CD8-positive, alpha-beta memory T cell (primary cell): ENCODE results near the gene GFOD1. TPM values are rescaled to one million over a fixed set of nuclear protein-coding genes. Genes with fewer than 3 reads are reported as not detected.
"Not testable (repeated sequence)": the region's sequence is repeated elsewhere in the genome, so short reads cannot be mapped to it uniquely, and the experiment has no call there.

Source experiments
- CTCF ChIA-PET: fragments of 350-600 bp; sonication (Branson Sonifier 250); formaldehyde crosslinking; loops from one replicate; lab custom pipeline; 2021; ENCODE audit warnings: antibody characterized with exemption; lab: Charles Lee
- POLR2A ChIA-PET: fragments of 350-600 bp; sonication (Branson Sonifier 250); formaldehyde crosslinking; loops from one replicate; lab custom pipeline; 2021; ENCODE audit warnings: antibody characterized with exemption; lab: Charles Lee
- DNase-seq, 5 donors: peaks; one replicate each; pipeline versions ENCODE4 v3.0.0 to v3.0.0-alpha.2; 2020 to 2022; ENCODE audit warnings: mixed read lengths in 1 of 5
- H3K27ac ChIP-seq: one replicate; pipeline ENCODE4 v1.7.0; 2013; ENCODE audit warnings: low read depth, mild to moderate bottlenecking, low read length, moderate library complexity
- H3K27me3 ChIP-seq: 2 replicates; pipeline ENCODE4 v1.7.0; 2013; ENCODE audit warnings: low read length, mild to moderate bottlenecking; ENCODE audit not compliant: insufficient read depth, poor library complexity, severe bottlenecking
- H3K36me3 ChIP-seq: 2 replicates; pipeline ENCODE4 v1.7.0; 2013; ENCODE audit warnings: mild to moderate bottlenecking, low read length, moderate library complexity; ENCODE audit not compliant: insufficient read depth
- H3K4me1 ChIP-seq: 2 replicates; pipeline ENCODE4 v1.7.0; 2013; ENCODE audit warnings: mild to moderate bottlenecking, low read length, moderate library complexity; ENCODE audit not compliant: insufficient read depth
- H3K4me3 ChIP-seq: 2 replicates; pipeline ENCODE4 v1.7.0; 2013; ENCODE audit warnings: mild to moderate bottlenecking, low read length
- H3K9me3 ChIP-seq: 2 replicates; pipeline ENCODE4 v1.7.0; 2013; ENCODE audit warnings: mild to moderate bottlenecking, low read length
- H3K27ac Mint-ChIP-seq, 8 donors: one replicate each; pipeline ENCODE4 v1.8.0; 2020 to 2021; ENCODE audit warnings: mixed read lengths in 8 of 8, mild to moderate bottlenecking in 6 of 8, inconsistent platforms in 3 of 8, moderate library complexity in 3 of 8
- H3K27me3 Mint-ChIP-seq, 2 donors: one replicate each; pipeline ENCODE4 v1.8.0; 2020 to 2021; ENCODE audit warnings: mixed read lengths in 2 of 2, mild to moderate bottlenecking in 1 of 2, moderate library complexity in 1 of 2
- H3K36me3 Mint-ChIP-seq, 3 donors: one replicate each; pipeline ENCODE4 v1.8.0; 2020 to 2021; ENCODE audit warnings: mixed read lengths in 3 of 3, inconsistent platforms in 1 of 3, mild to moderate bottlenecking in 1 of 3
- H3K4me1 Mint-ChIP-seq, 3 donors: one replicate each; pipeline ENCODE4 v1.8.0; 2020 to 2021; ENCODE audit warnings: mixed read lengths in 3 of 3, inconsistent platforms in 1 of 3, mild to moderate bottlenecking in 1 of 3
- H3K4me3 Mint-ChIP-seq, 7 donors: one replicate each; pipeline ENCODE4 v1.8.0; 2020 to 2021; ENCODE audit warnings: mixed read lengths in 7 of 7, mild to moderate bottlenecking in 6 of 7, moderate library complexity in 4 of 7, inconsistent platforms in 2 of 7
- H3K9me3 Mint-ChIP-seq, 5 donors: one replicate each; pipeline ENCODE4 v1.8.0; 2020 to 2022; ENCODE audit warnings: mixed read lengths in 5 of 5, mild to moderate bottlenecking in 3 of 5, moderate library complexity in 2 of 5, inconsistent platforms in 1 of 5
- polyA plus RNA-seq: library from polyadenylated mRNA; unstranded; fragments of 300-500 nt; fragmentation: Illumina TruSeq; gene quantifications from one replicate; pipeline ENCODE4 v1.2.3, GENCODE V29; 2021
- total RNA-seq, 2 experiments: library from RNA; stranded (reverse); gene quantifications; one replicate each; pipeline ENCODE4 v1.2.3, GENCODE V29; 2021

Gene GFOD1
- total and polyA plus RNA-seq, 3 experiments from 2014 or later: 3.6 to 8.7 (median 8.2) TPM

- peaks cover 12% of the 10 kb centered on the region for H3K4me1 ChIP-seq
- POLR2A ChIA-PET, DNase-seq, H3K27me3 ChIP-seq, H3K27ac Mint-ChIP-seq, H3K9me3 ChIP-seq, H3K4me3 Mint-ChIP-seq, H3K36me3 Mint-ChIP-seq, H3K27me3 Mint-ChIP-seq, H3K4me3 ChIP-seq, H3K9me3 Mint-ChIP-seq, H3K36me3 ChIP-seq, H3K27ac ChIP-seq: not testable (repeated sequence)
- CTCF ChIA-PET: interaction anchor here (1.3 kb wide), 1 partner anchor 17 kb away, joined by 3 read pairs; no protein-coding TSS in a partner anchor
- H3K4me1 Mint-ChIP-seq: peaks cover 23 to 32% (median 23%) of the 10 kb centered on the region in 3 donors
Measured at GRCh38 chr6:13443978-13444377, 43.4 kb downstream of the GFOD1 start.

- no peak overlapping the region for H3K4me3 Mint-ChIP-seq
- H3K36me3 Mint-ChIP-seq: no peaks in the 10 kb centered on the region
- CTCF ChIA-PET: interaction anchor here (1.2 to 1.6 kb wide), 3 partner anchors 10 to 173 kb away, joined by 3 to 5 read pairs (median 4); partner anchors contain the start of gene NOL7
Measured at GRCh38 chr6:13441778-13442177, 45.6 kb downstream of the GFOD1 start.

GRCh38 chr6:13439644-13440043 is 47.8 kb downstream of the GFOD1 start:
- Mint-ChIP-seq H3K36me3 (no peaks in the 10 kb centered on the region), H3K27me3 (no peaks in the 10 kb centered on the region), H3K27ac (no peak overlapping the region), H3K4me3 (no peak overlapping the region), H3K9me3 (no peaks in the 10 kb centered on the region), H3K4me1 (peaks cover 23 to 31% (median 30%) of the 10 kb centered on the region in 3 donors)
- H3K36me3 ChIP-seq: no peaks in the 10 kb centered on the region
- H3K9me3 ChIP-seq: no peaks in the 10 kb centered on the region
- no peak overlapping the region for H3K27ac ChIP-seq
- H3K4me1 ChIP-seq: peaks cover 18% of the 10 kb centered on the region
- H3K4me3 ChIP-seq: no peak overlapping the region
- CTCF ChIA-PET: interaction anchor here (1.0 kb wide), 1 partner anchor 98 kb away, joined by 3 read pairs; no protein-coding TSS in a partner anchor
- DNase-seq: no peak
- H3K27me3 ChIP-seq: no peaks in the 10 kb centered on the region
- POLR2A ChIA-PET: no interaction called here

More at GRCh38 chr6:13441778-13442177, 45.6 kb downstream of the GFOD1 start:
- no peak for DNase-seq
- no peaks in the 10 kb centered on the region for H3K9me3 ChIP-seq
- H3K27me3 Mint-ChIP-seq: no peaks in the 10 kb centered on the region
- H3K4me1 ChIP-seq: peaks cover 2% of the 10 kb centered on the region
- no peak overlapping the region for H3K27ac Mint-ChIP-seq
- POLR2A ChIA-PET: no interaction called here
- H3K27ac ChIP-seq: no peak overlapping the region
- no peak overlapping the region for H3K4me3 ChIP-seq
- no peaks in the 10 kb centered on the region for H3K27me3 ChIP-seq
- no peaks in the 10 kb centered on the region for H3K36me3 ChIP-seq
- peaks cover 14 to 23% (median 15%) of the 10 kb centered on the region in 3 donors for H3K4me1 Mint-ChIP-seq
- no peaks in the 10 kb centered on the region for H3K9me3 Mint-ChIP-seq

GRCh38 chr6:13438126-13438525 is 49.3 kb downstream of the GFOD1 start:
- Histone ChIP-seq H3K27me3 (no peaks in the 10 kb centered on the region), H3K9me3 (no peaks in the 10 kb centered on the region), H3K36me3 (no peaks in the 10 kb centered on the region), H3K27ac (no peak overlapping the region), H3K4me1 (peaks cover 31% of the 10 kb centered on the region), H3K4me3 (no peak overlapping the region)
- H3K4me3 Mint-ChIP-seq: no peak overlapping the region
- peak overlapping the region in 1 of 8 donors; percentile 4 for H3K27ac Mint-ChIP-seq
- no peaks in the 10 kb centered on the region for H3K27me3 Mint-ChIP-seq
- DNase-seq: no peak
- H3K36me3 Mint-ChIP-seq: no peaks in the 10 kb centered on the region
- ChIA-PET CTCF (interaction anchor here (1.5 kb wide), 1 partner anchor 16 kb away, joined by 4 read pairs; no protein-coding TSS in a partner anchor), POLR2A (no interaction called here)
- no peaks in the 10 kb centered on the region for H3K9me3 Mint-ChIP-seq
- peaks cover 34 to 46% (median 45%) of the 10 kb centered on the region in 3 donors for H3K4me1 Mint-ChIP-seq

- no peak overlapping the region for H3K4me3 ChIP-seq
- H3K27ac ChIP-seq: no peak overlapping the region
- peaks cover 40 to 53% (median 51%) of the 10 kb centered on the region in 3 donors for H3K4me1 Mint-ChIP-seq
- H3K36me3 ChIP-seq: no peaks in the 10 kb centered on the region
- H3K4me3 Mint-ChIP-seq: peak overlapping the region in 1 of 7 donors; percentile 6
- H3K27me3 Mint-ChIP-seq: no peaks in the 10 kb centered on the region
- ChIA-PET CTCF (interaction anchor here (1.3 to 2.3 kb wide), 4 partner anchors 10 to 138 kb away, joined by 4 to 6 read pairs (median 4); no protein-coding TSS in a partner anchor), POLR2A (no interaction called here)
- no peaks in the 10 kb centered on the region for H3K27me3 ChIP-seq
- peaks cover 38% of the 10 kb centered on the region for H3K4me1 ChIP-seq
- H3K9me3 Mint-ChIP-seq: no peaks in the 10 kb centered on the region
- H3K9me3 ChIP-seq: no peaks in the 10 kb centered on the region
- H3K36me3 Mint-ChIP-seq: no peaks in the 10 kb centered on the region
- peak overlapping the region in 2 of 8 donors; percentile 20 to 54 for H3K27ac Mint-ChIP-seq
- no peak for DNase-seq
Measured at GRCh38 chr6:13437218-13437996, 50.0 kb downstream of the GFOD1 start.

GRCh38 chr6:13436399-13437217 is 50.8 kb downstream of the GFOD1 start:
- Mint-ChIP-seq H3K27ac (peak overlapping the region in 5 of 8 donors; percentile 52 to 88 (median 64)), H3K27me3 (no peaks in the 10 kb centered on the region), H3K36me3 (no peaks in the 10 kb centered on the region), H3K4me1 (peaks cover 47 to 61% (median 58%) of the 10 kb centered on the region in 3 donors), H3K4me3 (peak overlapping the region in 6 of 7 donors; percentile 44 to 83 (median 72)), H3K9me3 (no peaks in the 10 kb centered on the region)
- H3K9me3 ChIP-seq: no peaks in the 10 kb centered on the region
- peaks cover 46% of the 10 kb centered on the region for H3K4me1 ChIP-seq
- no peak overlapping the region for H3K4me3 ChIP-seq
- no peak overlapping the region for H3K27ac ChIP-seq
- H3K27me3 ChIP-seq: no peaks in the 10 kb centered on the region
- ChIA-PET POLR2A (interaction anchor here (1.2 kb wide), 1 partner anchor 179 kb away, joined by 3 read pairs; the partner anchor contains the start of gene NOL7), CTCF (interaction anchor here (0.8 to 2.3 kb wide), 4 partner anchors 9 to 138 kb away, joined by 3 to 6 read pairs (median 4); no protein-coding TSS in a partner anchor)
- H3K36me3 ChIP-seq: no peaks in the 10 kb centered on the region
- no peak for DNase-seq

GRCh38 chr6:13435477-13436246 is 51.7 kb downstream of the GFOD1 start:
- POLR2A ChIA-PET: interaction anchor here (0.8 to 1.2 kb wide), 3 partner anchors 11 to 180 kb away, joined by 3 to 4 read pairs (median 3); partner anchors contain the start of gene NOL7
- H3K9me3 Mint-ChIP-seq: no peaks in the 10 kb centered on the region
- CTCF ChIA-PET: interaction anchor here (0.6 to 2.3 kb wide), 8 partner anchors 8 to 256 kb away, joined by 3 to 6 read pairs (median 4); partner anchors contain the start of gene NOL7
- peaks cover 55 to 71% (median 67%) of the 10 kb centered on the region in 3 donors for H3K4me1 Mint-ChIP-seq
- Histone ChIP-seq H3K4me3 (no peak overlapping the region), H3K36me3 (no peaks in the 10 kb centered on the region), H3K4me1 (peaks cover 53% of the 10 kb centered on the region), H3K27ac (no peak overlapping the region), H3K27me3 (no peaks in the 10 kb centered on the region), H3K9me3 (no peaks in the 10 kb centered on the region)
- H3K27me3 Mint-ChIP-seq: no peaks in the 10 kb centered on the region
- H3K27ac Mint-ChIP-seq: peak overlapping the region; percentile 52 to 95 (median 89)
- no peak for DNase-seq
- H3K4me3 Mint-ChIP-seq: peak overlapping the region; percentile 21 to 83 (median 76)
- H3K36me3 Mint-ChIP-seq: no peaks in the 10 kb centered on the region
